H9 (cell line): ENCODE measurements around the gene MIR17HG. TPM values are rescaled to one million over a fixed set of nuclear protein-coding genes. Genes with fewer than 3 reads are reported as not detected.
A peak's percentile ranks its signal among the peaks of the same experiment; 100 is the strongest.

ENCODE experiments used
- DNase-seq: peaks from one replicate; pipeline ENCODE4 v3.0.0-alpha.2; 2017
- H2AFZ ChIP-seq: one replicate; pipeline ENCODE4 v1.6.1; 2013; ENCODE audit warnings: mild to moderate bottlenecking, low read length, control low read depth, moderate library complexity
- H2AK5ac ChIP-seq: 2 replicates; pipeline ENCODE4 v1.6.1; 2013; ENCODE audit warnings: low read length, control low read depth, mixed read lengths; ENCODE audit not compliant: insufficient read length
- H2BK120ac ChIP-seq: one replicate; pipeline ENCODE4 v1.6.1; 2013; ENCODE audit warnings: low read depth, mild to moderate bottlenecking, low read length, control low read depth, inconsistent platforms; ENCODE audit not compliant: poor library complexity, severe bottlenecking
- H2BK12ac ChIP-seq: 2 replicates; pipeline ENCODE4 v1.6.1; 2013; ENCODE audit warnings: low read length, control low read depth, mixed read lengths, low read depth; ENCODE audit not compliant: insufficient read length
- H2BK15ac ChIP-seq: 2 replicates; pipeline ENCODE4 v1.6.1; 2013; ENCODE audit warnings: low read depth, low read length, control low read depth
- H2BK20ac ChIP-seq: one replicate; pipeline ENCODE4 v1.6.1; 2013; ENCODE audit warnings: low read depth, mild to moderate bottlenecking, low read length, control low read depth, inconsistent platforms; ENCODE audit not compliant: poor library complexity, severe bottlenecking
- H2BK5ac ChIP-seq: 2 replicates; pipeline ENCODE4 v1.6.1; 2013; ENCODE audit warnings: low read length, control low read depth, mixed read lengths; ENCODE audit not compliant: insufficient read length
- H3K14ac ChIP-seq: 2 replicates; pipeline ENCODE4 v1.6.1; 2013; ENCODE audit warnings: low read length, control low read depth; ENCODE audit not compliant: insufficient read depth
- H3K18ac ChIP-seq: 2 replicates; pipeline ENCODE4 v1.6.1; 2013; ENCODE audit warnings: low read depth, mild to moderate bottlenecking, mixed read lengths, low read length, control low read depth; ENCODE audit not compliant: insufficient read length
- H3K23ac ChIP-seq: 2 replicates; pipeline ENCODE4 v1.6.1; 2013; ENCODE audit warnings: low read length, control low read depth, mixed read lengths, low read depth; ENCODE audit not compliant: insufficient read length
- H3K23me2 ChIP-seq: 2 replicates; pipeline ENCODE4 v1.6.1; 2013; ENCODE audit warnings: low read depth, mild to moderate bottlenecking, mixed read lengths, low read length, control low read depth; ENCODE audit not compliant: insufficient read length, poor library complexity, severe bottlenecking
- H3K27ac ChIP-seq: 2 replicates; pipeline ENCODE4 v1.5.1; 2013; ENCODE audit warnings: low read length, control low read depth, mixed read lengths, low read depth; ENCODE audit not compliant: insufficient read length
- H3K27me3 ChIP-seq: 2 replicates; pipeline ENCODE4 v1.6.1; 2013; ENCODE audit warnings: low read length, control low read depth, inconsistent platforms; ENCODE audit not compliant: insufficient read depth
- H3K4ac ChIP-seq: 2 replicates; pipeline ENCODE4 v1.6.1; 2013; ENCODE audit warnings: low read depth, mild to moderate bottlenecking, control low read depth, inconsistent platforms, low read length, moderate library complexity
- H3K4me1 ChIP-seq: 2 replicates; pipeline ENCODE4 v1.6.1; 2013; ENCODE audit warnings: low read length, control low read depth, inconsistent platforms; ENCODE audit not compliant: insufficient read depth
- H3K4me2 ChIP-seq: 2 replicates; pipeline ENCODE4 v1.6.1; 2013; ENCODE audit warnings: low read length, control low read depth, mixed read lengths; ENCODE audit not compliant: insufficient read length, insufficient read depth
- H3K56ac ChIP-seq: 2 replicates; pipeline ENCODE4 v1.6.1; 2013; ENCODE audit warnings: low read depth, mild to moderate bottlenecking, mixed read lengths, low read length, control low read depth; ENCODE audit not compliant: insufficient read length
- H3K79me1 ChIP-seq: 2 replicates; pipeline ENCODE4 v1.6.1; 2013; ENCODE audit warnings: low read depth, mild to moderate bottlenecking, moderate library complexity, low read length, control low read depth, inconsistent platforms; ENCODE audit not compliant: insufficient read depth, poor library complexity, severe bottlenecking
- H3K79me2 ChIP-seq: 2 replicates; pipeline ENCODE4 v1.6.1; 2013; ENCODE audit warnings: low read length, control low read depth, inconsistent platforms; ENCODE audit not compliant: insufficient read depth
- H3K9ac ChIP-seq: 2 replicates; pipeline ENCODE4 v1.6.1; 2013; ENCODE audit warnings: low read length, control low read depth, mixed read lengths; ENCODE audit not compliant: insufficient read length; ENCODE audit errors: extremely low read depth
- H3K9me3 ChIP-seq: one replicate; pipeline ENCODE4 v1.6.1; 2013; ENCODE audit warnings: low read depth, low read length, inconsistent platforms; ENCODE audit not compliant: control insufficient read depth
- H3T11ph ChIP-seq: one replicate; pipeline ENCODE4 v1.6.1; 2013; ENCODE audit warnings: mild to moderate bottlenecking, low read length, control low read depth, inconsistent platforms
- H4K20me1 ChIP-seq: one replicate; pipeline ENCODE4 v1.6.1; 2013; ENCODE audit not compliant: control insufficient read depth, insufficient read length, insufficient read depth
- H4K5ac ChIP-seq: 2 replicates; pipeline ENCODE4 v1.6.1; 2013; ENCODE audit warnings: low read depth, mild to moderate bottlenecking, mixed read lengths, low read length, control low read depth; ENCODE audit not compliant: insufficient read length
- H4K8ac ChIP-seq: replicated peaks from 2 replicates; pipeline ENCODE4 v1.6.1; 2013; ENCODE audit warnings: low read length, control low read depth, mixed read lengths, low read depth; ENCODE audit not compliant: insufficient read length
- H4K91ac ChIP-seq: 2 replicates; pipeline ENCODE4 v1.6.1; 2013; ENCODE audit warnings: low read depth, mild to moderate bottlenecking, moderate library complexity, mixed read lengths, low read length, control low read depth; ENCODE audit not compliant: insufficient read length
- H3K27ac Mint-ChIP-seq, 3 experiments: 2 replicates in 2 of 3; 3 replicates in 1 of 3; pipeline ENCODE4 v1.8.0; 2020 to 2021; ENCODE audit warnings: mixed read lengths in 3 of 3, mild to moderate bottlenecking in 1 of 3, moderate library complexity in 1 of 3
- H3K27me3 Mint-ChIP-seq: 2 replicates; pipeline ENCODE4 v1.8.0; 2021; ENCODE audit warnings: low read depth, mild to moderate bottlenecking, moderate library complexity, mixed read lengths
- H3K36me3 Mint-ChIP-seq, 3 experiments: 2 replicates in 2 of 3; 3 replicates in 1 of 3; pipeline ENCODE4 v1.8.0; 2020 to 2021; ENCODE audit warnings: low read depth in 3 of 3, mixed read lengths in 3 of 3; ENCODE audit not compliant: insufficient read depth in 1 of 3
- H3K4me1 Mint-ChIP-seq, 2 experiments: 2 replicates each; pipeline ENCODE4 v1.8.0; 2020; ENCODE audit warnings: mixed read lengths in 2 of 2
- H3K4me3 Mint-ChIP-seq, 2 experiments: 2 replicates in 1 of 2; 3 replicates in 1 of 2; pipeline ENCODE4 v1.8.0; 2020 to 2021; ENCODE audit warnings: mild to moderate bottlenecking in 2 of 2, mixed read lengths in 2 of 2, moderate library complexity in 1 of 2
- H3K9me3 Mint-ChIP-seq, 2 experiments: 2 replicates in 1 of 2; 3 replicates in 1 of 2; pipeline ENCODE4 v1.8.0; 2020; ENCODE audit warnings: mild to moderate bottlenecking in 2 of 2, mixed read lengths in 2 of 2, moderate library complexity in 1 of 2
- WGBS: extraction: QIAGEN DNeasy Blood & Tissue Kit; methylation state at CpG from one replicate; pipeline ENCODE4 v1.1.7; 2013; ENCODE audit warnings: missing lambda C conversion rate, low lambda C conversion rate, mixed read lengths; ENCODE audit not compliant: insufficient read length; ENCODE audit errors: extremely low coverage; 5-methylcytosine and 5-hydroxymethylcytosine counted together
- total RNA-seq: library from RNA; stranded (reverse); gene quantifications from 2 replicates; pipeline ENCODE4 v1.2.1, GENCODE V29; 2021
- TF ChIP-seq, protein P1 (sequence below): fragments of 200-600 bp; sonication (generic); conservative IDR thresholded peaks from 3 replicates; pipeline ENCODE4 v1.8.0; 2021; ENCODE audit warnings: antibody characterized with exemption, mild to moderate bottlenecking

Gene MIR17HG
- total RNA-seq, 1 experiment from 2014 or later: 38.7 TPM

GRCh38 chr13:91375116-91375729 is 27.7 kb downstream of the MIR17HG start:
- Histone ChIP-seq H4K5ac (no peak overlapping the region), H3K4me1 (no peaks in the 10 kb centered on the region), H3T11ph (no peak overlapping the region), H3K27ac (no peak overlapping the region), H3K9ac (no peak overlapping the region), H4K20me1 (no peaks in the 10 kb centered on the region), H2BK15ac (no peak overlapping the region), H3K18ac (no peak overlapping the region), H3K23ac (no peak overlapping the region), H3K23me2 (no peaks in the 10 kb centered on the region), H2AK5ac (no peak overlapping the region), H4K91ac (no peak overlapping the region), H3K79me1 (no peaks in the 10 kb centered on the region), H3K27me3 (no peaks in the 10 kb centered on the region), H2BK12ac (no peak overlapping the region), H3K79me2 (no peaks in the 10 kb centered on the region), H3K4me2 (no peak overlapping the region), H4K8ac (no peak overlapping the region), H2BK5ac (no peak overlapping the region), H2BK120ac (no peak overlapping the region), H3K14ac (no peak overlapping the region), H2AFZ (no peak overlapping the region), H3K9me3 (no peaks in the 10 kb centered on the region), H2BK20ac (no peak overlapping the region), H3K4ac (no peak overlapping the region), H3K56ac (no peak overlapping the region)
- peaks cover 4 to 5% of the 10 kb centered on the region in 2 experiments; a peak in 2 of 4 replicates for H3K4me1 Mint-ChIP-seq
- H3K4me3 Mint-ChIP-seq: no peak overlapping the region
- no peak for DNase-seq
- TF ChIP-seq, protein P1, sequence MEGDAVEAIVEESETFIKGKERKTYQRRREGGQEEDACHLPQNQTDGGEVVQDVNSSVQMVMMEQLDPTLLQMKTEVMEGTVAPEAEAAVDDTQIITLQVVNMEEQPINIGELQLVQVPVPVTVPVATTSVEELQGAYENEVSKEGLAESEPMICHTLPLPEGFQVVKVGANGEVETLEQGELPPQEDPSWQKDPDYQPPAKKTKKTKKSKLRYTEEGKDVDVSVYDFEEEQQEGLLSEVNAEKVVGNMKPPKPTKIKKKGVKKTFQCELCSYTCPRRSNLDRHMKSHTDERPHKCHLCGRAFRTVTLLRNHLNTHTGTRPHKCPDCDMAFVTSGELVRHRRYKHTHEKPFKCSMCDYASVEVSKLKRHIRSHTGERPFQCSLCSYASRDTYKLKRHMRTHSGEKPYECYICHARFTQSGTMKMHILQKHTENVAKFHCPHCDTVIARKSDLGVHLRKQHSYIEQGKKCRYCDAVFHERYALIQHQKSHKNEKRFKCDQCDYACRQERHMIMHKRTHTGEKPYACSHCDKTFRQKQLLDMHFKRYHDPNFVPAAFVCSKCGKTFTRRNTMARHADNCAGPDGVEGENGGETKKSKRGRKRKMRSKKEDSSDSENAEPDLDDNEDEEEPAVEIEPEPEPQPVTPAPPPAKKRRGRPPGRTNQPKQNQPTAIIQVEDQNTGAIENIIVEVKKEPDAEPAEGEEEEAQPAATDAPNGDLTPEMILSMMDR: peak; percentile 67
- no CpG with 5 or more reads among the region's 4 CpGs for WGBS
- no peak overlapping the region for H3K27ac Mint-ChIP-seq
- no peaks in the 10 kb centered on the region; the same call in 1 of the 2 replicates for H3K27me3 Mint-ChIP-seq
- H3K9me3 Mint-ChIP-seq: no peaks in the 10 kb centered on the region
- no peaks in the 10 kb centered on the region for H3K36me3 Mint-ChIP-seq
